Upper lobe of left lung (tissue), 4 donors: Measurements from ENCODE around the gene NPIPB6.

Experiments used
- CTCF ChIP-seq, 6 experiments: fragments of 450-650 bp in 4 of 6; fragments of 200-600 bp in 2 of 6; sonication (generic) in 2 of 6; IDR thresholded peaks; one replicate each; pipeline ENCODE4 v1.5.1; 2016 to 2019; ENCODE audit warnings: antibody characterized with exemption in 6 of 6
- EP300 ChIP-seq, 4 donors: sonication (generic); formaldehyde crosslinking; IDR thresholded peaks; one replicate each; pipeline ENCODE4 v1.5.1; 2017; ENCODE audit warnings: antibody characterized with exemption in 4 of 4, control low read depth in 2 of 4
- POLR2A ChIP-seq, 4 donors: fragments of 450-650 bp; IDR thresholded peaks; one replicate each; pipeline ENCODE4 v1.5.1; 2016 to 2017; ENCODE audit warnings: antibody characterized with exemption in 4 of 4, mild to moderate bottlenecking in 2 of 4

GRCh38 chr16:28320023-28320561 is 43.2 kb downstream of the NPIPB6 start:
- no peak for TF ChIP-seq POLR2A (IDR thresholded peaks at IDR 0.05)
- no peak for TF ChIP-seq CTCF (IDR thresholded peaks at IDR 0.05)
- no peak for TF ChIP-seq EP300 (IDR thresholded peaks at IDR 0.05)
